Inflammatory macrophage treated with lipopolysaccharide for 1 hour (primary cell): ENCODE data around the gene AQR.
"Not testable (repeated sequence)": the region's sequence is repeated elsewhere in the genome, so short reads cannot be mapped to it uniquely, and the experiment has no call there.

ENCODE experiments used
- DNase-seq, 2 donors: peaks; one replicate each; pipeline ENCODE4 v3.0.0-alpha.2; 2020 to 2022

The AQR gene

DNA sequence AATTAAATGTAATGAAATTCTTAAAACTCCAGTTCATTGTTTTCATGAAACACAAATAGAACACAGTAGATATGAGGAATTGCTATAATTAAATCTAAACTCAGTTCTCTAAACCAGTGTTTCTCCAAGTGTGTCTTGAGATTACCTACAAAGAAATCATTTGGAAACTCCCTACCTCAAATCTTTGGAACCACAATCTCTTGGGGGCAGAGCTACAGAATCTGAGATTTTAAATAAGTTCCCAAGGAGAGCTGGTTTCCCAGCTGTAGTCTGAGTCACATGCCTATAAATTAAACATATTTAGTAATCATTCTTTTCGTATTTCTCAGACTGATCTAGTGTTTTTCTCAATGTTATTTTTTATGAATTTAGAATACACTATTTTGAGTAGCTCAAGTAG, 157.2 kb downstream of the AQR start:
- DNase-seq, result no peak

DNA sequence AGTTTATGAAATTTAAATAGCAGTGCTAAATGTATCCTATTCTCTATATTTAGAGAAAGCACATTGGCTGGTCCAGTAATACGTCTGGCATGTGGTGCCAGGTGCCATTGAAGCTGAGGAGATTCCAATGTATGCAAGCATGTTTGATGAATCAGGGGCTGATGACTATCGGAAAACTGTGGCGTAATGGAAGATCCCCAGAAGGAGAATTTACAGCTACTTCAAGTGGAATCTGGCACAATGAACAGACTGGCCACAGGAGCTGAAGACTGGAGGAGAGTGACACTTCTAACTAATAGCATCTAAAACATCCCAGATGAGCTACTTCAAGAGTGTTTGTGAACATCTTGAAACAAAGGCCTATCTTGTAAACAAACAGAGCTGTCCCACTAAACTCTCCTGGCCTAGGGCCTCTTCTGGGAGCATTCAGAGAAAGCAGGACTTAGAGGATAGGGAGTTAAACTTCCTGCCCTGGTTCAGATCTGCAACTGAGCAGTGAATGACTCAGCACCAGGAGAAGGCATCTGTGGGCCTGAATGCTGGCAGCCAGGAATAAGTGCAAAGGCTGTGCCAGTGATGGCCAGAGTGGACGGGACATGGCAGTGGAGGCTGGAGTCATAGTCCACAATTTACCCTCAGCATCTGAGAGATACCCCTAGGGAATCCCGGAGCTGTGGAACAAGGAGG, 159.0 kb downstream of the AQR start:
- no peak for DNase-seq

DNA sequence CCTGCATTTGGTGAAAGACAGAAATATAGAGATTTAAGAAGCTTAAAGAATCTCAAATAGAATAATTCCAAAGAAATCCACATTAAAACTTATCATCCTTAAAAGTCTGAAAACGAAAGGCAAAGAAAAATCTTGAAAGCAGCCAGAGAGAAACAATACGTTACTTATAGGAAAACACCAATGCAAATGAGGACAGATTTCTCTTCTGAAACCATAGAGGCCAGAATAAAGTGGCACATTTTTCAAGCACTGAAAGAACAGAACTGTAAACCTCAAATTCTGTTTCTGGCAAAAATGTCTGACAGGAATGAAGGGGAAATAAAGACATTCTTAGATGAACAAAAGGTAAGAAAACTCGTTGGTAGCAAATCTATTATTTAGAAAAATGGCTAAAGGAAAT, 160.4 kb downstream of the AQR start:
- no peak for DNase-seq

DNA sequence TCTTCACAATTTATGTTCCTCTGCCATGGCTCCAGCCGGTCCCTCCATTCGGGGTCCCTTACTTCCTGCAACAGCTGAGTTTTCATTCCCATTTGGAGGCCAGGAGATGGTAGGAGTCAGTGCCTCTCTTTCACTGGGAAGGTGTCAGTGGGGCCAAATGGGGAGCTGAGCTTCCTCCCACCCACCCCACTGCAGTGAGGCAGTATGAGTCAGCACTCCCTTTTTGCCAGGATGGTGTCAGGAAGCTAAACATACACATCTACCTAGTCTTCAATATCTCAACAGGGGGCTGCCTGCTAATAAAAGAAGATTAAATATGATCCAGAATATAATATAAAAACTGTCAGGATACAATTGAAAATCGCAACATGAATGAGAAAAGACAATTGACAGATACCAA, 161.5 kb downstream of the AQR start:
- no peak for DNase-seq

DNA sequence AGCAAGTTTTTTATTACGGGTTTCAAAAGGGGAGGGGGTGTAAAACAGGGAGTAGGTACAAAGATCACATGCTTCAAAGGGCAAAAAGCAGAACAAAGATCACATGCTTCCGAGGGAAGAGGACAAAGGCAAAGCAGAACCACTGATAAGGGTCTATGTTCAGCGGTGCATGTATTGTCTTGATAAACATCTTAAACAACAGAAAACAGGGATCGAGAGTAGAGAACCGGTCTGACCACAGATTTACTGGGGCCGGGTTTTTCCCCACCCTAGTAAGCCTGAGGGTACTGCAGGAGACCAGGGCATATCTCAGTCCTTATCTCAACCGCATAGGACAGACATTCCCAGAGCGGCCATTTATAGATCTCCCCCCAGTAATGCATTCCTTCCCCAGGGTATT, 162.3 kb downstream of the AQR start:
- not testable (repeated sequence) for DNase-seq

DNA sequence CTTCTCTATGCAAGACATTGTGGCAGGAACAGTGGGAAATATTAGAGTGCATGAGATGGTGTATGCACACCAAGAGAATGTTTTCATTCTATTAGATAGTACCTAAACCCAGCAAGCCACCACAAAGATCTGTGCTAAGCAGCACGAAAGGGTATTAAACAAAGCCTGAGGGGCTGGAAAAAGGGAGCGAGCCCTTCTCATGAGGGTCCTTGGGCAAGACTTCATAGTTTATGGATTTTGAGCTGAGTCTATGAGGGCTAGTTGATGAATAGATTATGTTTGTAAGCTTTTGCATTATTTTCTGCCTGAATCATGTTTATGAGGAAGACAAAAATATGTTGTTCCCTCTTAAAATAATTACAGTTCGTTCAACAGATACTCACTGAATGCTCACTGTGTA, 164.8 kb downstream of the AQR start:
- DNase-seq, result no peak

DNA sequence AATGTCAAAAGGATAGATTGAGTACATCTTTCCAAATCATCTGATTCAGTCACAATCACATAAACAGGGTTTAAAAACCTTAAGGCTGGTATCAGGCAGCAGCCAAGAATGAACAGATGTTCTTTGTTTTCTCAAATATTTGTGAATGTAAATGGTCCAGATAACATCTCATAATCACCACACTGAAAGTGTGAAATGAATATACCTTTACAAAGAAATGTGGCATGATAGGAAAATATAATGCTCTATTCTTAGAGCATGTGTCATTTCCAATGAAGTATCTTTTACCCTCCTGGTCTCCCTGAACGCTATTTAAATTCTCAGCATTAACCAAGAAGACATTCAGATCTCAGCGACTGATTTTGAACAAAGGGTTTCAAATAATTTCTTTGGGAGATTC, 165.4 kb downstream of the AQR start:
- DNase-seq, result no peak

DNA sequence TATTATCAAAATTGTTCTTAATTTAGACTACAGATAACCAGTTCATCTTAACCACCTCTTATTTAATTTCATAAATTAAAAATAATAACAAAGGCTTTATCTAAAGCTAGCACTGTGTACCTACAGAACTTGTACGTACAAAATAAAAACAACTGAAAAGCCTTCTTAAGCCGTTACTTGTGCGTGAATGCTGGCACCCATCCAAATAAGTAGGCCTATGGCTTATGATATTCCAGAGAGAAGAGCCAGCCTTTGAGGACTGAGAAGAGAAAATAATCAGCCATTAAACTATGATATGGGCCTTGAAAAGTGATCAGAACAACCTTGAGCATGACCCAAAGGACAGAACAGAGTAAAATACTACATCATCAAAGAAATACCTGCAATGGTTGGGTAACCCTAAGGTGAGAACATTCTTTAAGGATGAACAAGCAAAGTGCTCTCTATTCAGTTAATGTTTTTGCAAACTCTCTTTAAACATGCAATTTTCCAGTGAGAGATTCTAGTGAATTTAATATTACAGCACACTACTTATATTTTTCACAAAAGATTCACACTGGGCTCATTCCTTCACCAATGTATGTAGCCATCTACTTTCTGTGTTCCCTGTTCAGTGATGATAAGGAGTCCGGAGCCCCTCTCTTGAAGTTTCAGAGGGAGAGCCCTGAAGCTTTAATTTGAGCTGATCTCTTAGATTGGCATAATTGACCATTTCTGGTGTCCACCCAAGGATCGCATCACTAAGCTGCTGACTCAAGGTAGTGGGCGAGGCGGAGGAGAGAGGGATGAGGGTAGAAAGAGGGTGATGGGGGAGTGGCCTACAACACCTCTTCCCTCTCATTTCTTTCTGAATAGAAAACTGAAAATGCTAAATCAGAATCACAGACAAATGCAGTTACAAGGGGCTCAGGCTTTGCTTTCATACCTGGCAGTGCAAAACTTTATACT, 166.5 kb downstream of the AQR start:
- DNase-seq, result no peak

DNA sequence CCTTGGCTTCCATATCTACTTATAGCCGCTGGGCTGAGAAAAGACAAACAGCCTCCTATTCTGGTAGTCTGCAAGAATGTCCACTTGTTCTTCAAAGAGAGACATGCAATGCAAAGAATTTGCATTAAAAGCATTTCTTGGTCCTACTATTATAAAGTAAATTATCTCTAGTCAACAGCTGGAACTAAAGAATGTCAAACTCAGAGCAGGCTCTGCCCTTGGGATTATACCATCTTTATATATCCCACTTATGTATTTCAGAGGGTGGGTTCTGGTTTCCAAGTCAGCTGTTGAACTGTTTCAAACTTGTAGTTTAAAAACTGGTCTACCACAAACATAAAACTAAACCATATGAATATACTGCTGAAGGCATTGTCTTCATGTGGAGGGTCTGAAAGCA, 167.2 kb downstream of the AQR start:
- DNase-seq, result no peak
